ENCODE results near the gene GSTT2B. TPM values are rescaled to one million over a fixed set of nuclear protein-coding genes. Genes with fewer than 3 reads are reported as not detected.
"Not testable (repeated sequence)": the region's sequence is repeated elsewhere in the genome, so short reads cannot be mapped to it uniquely, and the experiment has no call there.

Gene GSTT2B, protein sequence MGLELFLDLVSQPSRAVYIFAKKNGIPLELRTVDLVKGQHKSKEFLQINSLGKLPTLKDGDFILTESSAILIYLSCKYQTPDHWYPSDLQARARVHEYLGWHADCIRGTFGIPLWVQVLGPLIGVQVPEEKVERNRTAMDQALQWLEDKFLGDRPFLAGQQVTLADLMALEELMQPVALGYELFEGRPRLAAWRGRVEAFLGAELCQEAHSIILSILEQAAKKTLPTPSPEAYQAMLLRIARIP
- polyA plus RNA-seq (ENCODE audit: insufficient read length), result 3.7 TPM

DNA sequence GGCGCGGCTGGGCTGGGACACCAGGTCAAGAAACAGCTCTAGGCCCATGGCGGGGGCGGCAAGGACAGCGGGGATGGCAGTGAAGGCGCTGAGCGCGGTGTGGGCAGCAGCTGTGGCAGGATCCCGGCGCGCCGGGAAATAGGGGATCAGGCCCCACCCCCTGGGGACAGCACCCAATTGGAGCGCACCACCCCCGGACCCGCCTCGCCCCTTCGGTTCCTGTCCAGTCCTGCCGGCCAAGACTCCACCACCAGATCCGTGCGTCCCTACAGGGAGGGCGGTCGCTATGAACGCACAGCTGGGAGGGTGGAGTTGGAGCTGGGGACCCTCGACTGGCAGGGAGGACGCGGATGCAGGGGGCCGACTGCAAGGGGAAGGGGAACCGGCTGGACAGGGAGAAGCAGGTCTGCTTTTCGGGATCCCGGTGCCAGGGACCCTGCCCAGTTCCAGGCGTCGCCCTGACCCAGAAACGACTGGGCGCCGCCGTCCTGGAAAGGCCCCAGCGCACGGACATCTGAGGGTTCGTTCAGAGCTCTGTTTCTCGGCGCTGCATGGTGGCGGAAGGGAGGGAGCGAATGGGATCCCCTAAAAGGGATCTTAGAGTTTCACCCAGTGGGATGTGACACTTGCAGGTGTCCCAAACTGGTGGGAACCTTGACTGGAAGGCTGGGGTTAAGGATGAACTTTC lies at the start of gene GSTT2B:
GSTT2B (minus strand) TSS at position 112 of the 688 bp plus-strand sequence; CDS start at position 48, 64 bp downstream.
- not testable (repeated sequence) for DNase-seq (ENCODE audit: low read depth)

DNA sequence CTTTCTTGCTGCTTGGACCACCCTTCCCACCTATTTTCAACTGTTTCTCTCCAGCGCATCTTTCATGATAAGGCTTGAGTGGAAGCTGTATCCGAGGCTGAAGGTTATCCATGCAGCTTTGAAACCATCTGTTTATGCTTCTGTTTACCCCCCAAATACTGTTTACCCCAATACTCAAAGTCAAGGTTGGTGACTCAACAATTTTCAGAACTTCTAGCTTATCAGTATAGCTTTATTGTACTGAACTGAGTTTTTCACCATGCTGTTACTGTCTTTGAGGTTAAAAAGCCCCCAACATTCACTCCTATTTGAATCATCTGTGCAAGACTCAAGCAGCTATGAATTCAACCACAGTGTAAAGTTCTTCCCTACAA lies 49.0 kb upstream of the GSTT2B start:
- DNase-seq (ENCODE audit: low read depth), result no peak

DNA sequence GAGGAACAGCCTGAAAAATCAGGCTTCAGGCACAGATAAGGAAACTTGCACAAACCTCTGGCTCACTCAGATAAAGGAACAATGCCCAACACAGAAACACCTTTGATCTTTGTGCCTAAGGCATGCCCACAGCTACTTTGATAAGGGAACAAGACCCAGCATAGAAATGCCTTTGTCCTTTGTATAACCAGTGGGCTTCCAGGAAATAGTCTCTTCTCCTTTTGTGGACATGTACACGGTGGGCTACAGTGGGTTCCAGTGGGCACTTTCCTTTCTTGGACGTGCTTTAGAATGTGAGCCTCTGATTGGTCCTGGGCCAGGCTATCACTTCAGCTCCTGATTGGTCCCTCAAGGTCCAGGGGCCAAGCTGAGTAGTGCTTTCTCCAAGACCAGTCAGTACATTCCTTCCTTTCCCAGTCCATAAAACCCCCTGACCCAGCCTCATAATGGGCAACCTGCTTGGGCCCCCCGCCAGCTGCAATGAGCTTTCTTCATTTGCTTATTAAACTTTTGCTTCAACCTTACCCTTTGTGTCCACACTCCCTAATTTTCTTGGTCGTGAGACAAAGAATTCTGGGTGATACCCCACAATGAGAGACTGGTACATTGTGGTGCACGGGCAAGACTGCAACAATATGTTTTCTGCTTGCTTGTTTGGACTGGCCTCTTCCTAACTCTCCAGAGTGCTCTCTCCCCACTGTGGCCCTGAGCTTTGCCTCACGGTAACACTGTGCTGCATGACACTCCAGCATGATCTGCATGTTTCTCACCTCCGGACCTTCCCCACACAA lies 48.4 kb upstream of the GSTT2B start:
- DNase-seq (ENCODE audit: low read depth), result no peak

DNA sequence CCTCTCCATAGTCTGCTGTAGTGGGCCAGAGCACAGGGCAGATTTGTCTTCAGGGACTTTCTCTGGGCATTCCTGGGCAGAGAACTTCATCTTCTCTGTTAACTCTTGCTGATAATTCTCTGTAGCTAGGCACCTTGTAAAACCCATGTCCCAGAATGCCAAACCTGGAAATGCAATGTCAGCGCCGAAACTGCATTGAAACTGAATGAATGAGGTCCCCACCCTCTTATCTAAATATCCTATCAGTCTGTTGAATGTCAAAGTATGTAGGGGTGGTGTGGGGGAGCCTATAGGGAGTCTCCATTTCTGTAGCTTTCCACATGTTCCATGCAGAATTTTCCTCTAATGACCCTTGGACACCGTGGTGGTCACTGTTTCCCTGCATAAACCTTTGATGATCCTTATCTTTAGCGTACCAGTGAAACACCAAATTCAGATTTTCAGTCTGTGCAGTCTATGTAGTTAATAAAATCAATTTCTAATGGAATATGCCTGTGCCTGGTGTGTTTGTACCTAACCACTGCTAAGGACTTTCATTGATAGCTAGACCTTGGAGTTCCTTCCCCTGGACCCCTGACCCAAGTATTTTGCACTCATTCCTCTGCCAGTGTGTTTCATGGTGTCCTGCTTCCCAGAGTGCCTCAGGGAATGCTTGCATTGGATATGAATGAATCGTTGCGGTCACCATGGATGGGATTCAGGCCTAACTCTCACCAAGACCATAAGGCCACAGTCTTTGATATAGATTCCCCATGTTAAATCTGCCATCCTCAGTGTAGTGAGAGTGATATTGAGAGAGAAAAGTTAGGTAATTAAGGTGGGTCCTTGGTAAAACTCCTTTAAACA lies 47.6 kb upstream of the GSTT2B start:
- DNase-seq (ENCODE audit: low read depth), result no peak

DNA sequence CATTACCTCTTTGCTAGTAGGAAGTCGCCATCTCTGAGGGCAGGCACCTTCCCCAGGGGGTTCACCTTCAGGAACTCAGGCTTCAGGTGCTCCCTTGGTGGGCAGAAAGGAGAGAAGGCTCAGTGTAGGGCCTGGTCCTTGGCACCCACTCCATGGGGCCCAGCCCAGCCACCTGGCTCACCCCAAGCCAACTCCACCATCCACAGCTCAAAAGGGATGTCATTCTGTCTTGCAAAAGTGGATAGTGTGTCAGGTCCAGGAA lies 47.0 kb upstream of the GSTT2B start:
- DNase-seq (ENCODE audit: low read depth), result no peak

DNA sequence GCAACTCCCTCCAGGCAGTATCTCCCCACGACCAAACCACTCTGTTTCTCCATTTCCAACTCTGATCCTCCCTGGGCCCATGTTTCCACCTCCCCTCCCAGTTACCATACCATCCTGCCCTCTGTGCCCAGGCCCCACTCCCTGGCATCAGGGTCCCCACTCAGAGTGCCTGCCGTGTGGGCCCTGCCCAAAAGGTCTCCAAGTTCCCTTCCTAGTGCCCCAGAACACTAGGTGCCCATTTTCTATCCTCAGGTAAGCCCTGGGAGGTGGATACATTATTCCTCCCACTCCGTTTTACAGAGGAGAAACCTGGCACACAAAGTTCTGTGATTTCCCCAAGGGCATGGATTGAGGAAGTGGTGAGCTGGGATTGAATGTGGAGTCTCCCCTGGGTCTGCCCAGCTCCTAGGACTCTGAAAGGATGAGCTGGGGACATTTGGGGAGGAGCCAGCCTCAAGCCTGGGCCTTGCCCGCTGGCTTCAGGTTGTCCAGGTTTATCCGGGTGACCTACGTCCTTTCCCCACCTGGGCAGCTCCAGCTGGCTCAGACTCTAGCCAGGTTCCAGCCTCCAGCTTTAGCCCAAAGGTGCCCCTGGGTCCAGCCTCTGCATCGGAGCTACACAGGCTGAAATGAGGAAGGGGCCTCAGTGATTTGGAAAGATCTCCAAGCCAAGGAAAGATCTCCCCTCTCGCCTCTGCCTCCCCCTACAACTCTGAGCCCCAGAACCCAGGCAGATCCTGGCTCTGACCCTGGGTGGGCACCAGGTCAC lies 46.4 kb upstream of the GSTT2B start:
- DNase-seq (ENCODE audit: low read depth), result no peak

DNA sequence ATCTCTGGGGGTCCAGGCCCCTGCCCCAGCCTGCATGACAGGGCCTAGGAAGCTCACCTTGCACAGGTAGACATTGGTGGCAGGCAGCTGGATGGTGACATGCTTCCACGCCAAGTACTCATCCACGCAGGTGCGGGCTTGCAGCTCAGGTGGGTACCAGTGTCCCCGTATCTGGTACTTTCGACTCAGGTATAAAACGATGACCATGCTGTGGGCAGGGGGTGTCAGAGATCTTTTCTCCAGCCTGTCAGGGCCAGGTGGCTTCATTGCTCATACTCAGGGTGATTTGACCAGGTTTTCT lies 45.9 kb upstream of the GSTT2B start:
- no peak for DNase-seq (ENCODE audit: low read depth)

DNA sequence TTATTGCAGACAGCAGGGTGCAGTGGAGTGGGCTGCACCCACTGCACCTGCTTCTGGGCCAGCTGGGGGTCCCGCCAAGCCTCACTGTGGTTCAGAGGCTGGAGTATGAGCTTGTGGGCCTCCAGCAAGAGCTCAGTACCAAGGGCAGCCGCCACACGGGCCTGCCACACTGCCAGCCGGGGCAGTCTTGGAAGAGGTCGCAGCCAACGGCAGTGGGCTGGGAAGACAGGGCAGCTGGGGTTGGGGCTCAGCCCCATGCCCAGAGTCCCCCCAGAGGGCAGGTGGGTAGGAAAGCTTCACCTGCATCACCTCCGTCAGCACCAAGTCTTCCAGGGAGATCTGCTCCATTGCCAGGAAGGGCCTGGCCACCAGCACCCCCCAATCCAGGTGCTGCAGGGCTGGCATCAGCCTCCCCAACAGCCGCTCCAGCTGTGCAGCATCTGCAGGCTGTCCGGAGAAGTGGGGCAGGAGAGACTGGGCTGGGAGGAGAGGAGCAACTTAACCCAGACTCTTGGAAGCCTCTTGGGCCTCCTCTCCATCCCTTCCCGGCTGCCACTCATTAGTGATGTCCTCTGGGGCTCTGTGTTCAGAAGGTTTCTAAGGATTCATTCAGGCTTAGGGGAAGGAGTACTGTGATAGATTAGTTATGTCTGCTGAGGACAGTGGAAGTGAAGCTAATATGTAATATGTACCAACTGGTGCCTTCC lies 45.4 kb upstream of the GSTT2B start:
- DNase-seq (ENCODE audit: low read depth), result no peak

DNA sequence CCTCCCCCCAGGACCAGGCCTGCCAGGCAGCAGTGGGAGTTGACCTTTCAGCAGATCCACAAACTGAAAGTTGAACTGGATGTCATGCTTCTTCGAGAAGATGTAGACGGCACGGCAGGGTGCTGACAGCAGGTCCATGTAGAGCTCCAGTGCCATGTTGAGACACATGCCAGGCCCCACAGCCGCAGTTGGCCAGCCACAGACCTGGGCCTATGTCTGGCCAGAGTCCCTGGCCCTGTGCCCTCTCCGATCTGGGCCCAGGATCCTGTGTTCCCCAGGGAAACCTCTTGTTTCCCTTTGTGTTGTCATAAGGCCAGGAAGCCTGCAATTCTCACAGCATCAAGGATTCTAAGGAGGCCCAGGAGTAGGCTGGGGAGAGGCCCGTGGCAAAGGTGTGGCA lies 44.2 kb upstream of the GSTT2B start, which contains the start of gene GSTT4:
GSTT4 (minus strand) TSS at position 253 of the 400 bp plus-strand sequence; CDS start at position 156, 97 bp downstream.
- DNase-seq (ENCODE audit: low read depth), result no peak

DNA sequence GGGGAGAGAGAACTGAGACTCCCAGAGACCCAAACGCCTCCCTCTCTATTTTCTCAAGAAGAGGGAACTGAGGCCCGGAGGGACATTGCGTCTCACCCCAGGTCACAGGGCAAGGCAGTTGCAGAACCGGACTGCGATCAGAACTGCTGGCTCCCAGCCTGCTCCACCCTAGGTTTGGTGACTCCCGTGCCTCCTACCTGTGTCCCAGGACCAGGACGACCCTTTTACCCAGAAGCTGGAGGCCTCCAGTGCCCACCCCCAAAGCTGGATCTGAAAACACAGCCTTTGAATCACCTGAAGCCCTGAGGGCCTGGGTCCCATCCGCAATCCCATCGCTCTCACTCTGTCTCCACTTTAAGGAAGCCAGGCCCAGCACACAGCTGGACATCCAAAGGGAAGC lies 42.9 kb upstream of the GSTT2B start:
- no peak for DNase-seq (ENCODE audit: low read depth)

DNA sequence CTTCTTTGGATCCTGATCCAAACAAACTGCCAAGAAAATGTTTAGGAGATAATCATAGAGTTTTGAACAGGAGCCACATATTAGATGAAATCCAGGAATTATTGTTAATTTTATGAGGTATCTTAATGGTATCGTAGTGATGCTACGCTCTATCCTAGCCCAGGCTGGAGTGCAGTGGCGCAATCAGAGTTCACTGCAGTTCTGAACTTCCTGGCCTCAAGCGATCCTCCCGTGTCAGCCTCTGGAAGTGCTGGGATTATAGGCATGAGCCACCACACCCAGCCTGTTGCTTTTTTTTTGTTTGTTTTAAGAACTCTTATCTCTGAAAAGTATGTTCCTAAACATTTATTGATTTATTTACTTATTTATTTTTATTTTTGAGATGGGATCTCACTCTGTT lies 41.9 kb upstream of the GSTT2B start:
- no peak for DNase-seq (ENCODE audit: low read depth)

DNA sequence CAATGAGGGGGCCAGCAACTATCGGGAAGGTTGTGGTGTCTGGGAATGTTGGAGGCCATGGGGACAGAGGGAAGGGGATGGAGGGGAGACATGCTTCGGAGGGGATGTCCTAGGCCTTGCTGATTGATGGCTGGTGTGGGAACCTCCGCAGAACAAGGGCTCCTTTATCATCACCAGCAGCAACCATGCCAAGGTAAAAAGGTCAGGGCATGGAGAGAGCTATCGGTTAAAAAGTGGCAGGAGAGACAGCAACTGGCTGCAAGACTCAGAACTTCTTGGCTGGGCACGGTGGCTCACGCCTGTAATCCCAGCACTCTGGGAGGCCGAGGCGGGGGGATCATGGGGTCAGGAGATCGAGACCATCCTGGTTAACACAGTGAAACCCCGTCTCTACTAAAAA lies 41.3 kb upstream of the GSTT2B start:
- DNase-seq (ENCODE audit: low read depth), result no peak

DNA sequence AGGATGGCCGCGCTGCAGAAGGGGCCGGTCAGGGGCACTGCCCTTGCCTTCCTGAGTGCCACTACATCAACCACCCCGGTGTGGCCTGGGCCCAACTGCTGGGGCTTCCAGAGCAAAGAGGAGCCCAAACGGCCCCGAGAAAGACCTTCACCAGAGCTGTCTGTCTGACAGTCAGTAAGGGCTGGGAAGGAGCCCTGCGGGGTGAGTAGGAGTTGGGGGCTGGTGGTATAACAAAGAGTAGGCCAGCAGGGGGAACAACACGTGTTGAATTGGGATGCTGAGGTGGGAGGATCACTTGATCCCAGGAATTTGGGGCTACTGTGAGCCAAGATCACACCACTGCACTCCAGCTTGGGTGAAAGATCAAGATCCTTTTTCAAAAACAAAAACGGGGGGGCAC lies 40.3 kb upstream of the GSTT2B start:
- no peak for DNase-seq (ENCODE audit: low read depth)

DNA sequence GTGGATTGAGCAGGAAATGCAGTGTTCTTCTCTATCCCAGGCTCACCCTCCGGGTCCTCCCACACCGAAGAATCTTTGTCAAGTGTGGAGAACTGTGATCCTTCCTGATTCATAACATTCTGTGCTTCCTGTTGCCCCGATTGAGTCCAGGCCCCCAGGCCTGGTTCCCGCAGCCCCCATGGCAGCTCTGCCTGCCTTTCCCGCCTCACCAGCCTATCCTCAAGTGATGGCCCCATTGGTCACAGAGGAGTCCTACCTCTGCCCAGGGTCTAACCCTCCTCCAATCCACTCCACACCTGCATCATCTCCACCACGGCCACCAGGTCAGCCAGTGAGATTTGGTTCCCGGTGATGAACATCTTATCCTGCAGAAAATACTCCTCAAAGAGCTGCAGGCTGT lies 38.8 kb upstream of the GSTT2B start:
- not testable (repeated sequence) for DNase-seq (ENCODE audit: low read depth)

DNA sequence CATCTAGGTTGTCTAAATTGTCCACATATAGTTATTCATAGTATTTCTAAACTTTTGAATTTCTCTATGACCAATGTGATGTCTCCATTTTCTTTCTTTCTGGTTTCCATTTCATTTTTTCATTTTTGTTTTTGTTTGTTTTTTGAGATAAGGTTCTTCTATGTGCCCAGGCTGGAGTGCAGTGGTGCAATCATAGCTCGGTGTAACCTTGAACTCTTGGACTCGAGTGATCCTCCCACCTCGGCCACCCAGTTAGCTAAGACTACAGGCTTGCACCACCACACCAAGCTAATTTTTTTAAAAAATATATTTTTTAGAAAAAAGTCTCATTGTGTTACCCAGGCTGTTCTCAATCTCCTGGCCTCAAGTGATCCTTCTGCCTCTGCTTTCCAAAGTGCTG lies 36.1 kb upstream of the GSTT2B start:
- DNase-seq (ENCODE audit: low read depth), result no peak

DNA sequence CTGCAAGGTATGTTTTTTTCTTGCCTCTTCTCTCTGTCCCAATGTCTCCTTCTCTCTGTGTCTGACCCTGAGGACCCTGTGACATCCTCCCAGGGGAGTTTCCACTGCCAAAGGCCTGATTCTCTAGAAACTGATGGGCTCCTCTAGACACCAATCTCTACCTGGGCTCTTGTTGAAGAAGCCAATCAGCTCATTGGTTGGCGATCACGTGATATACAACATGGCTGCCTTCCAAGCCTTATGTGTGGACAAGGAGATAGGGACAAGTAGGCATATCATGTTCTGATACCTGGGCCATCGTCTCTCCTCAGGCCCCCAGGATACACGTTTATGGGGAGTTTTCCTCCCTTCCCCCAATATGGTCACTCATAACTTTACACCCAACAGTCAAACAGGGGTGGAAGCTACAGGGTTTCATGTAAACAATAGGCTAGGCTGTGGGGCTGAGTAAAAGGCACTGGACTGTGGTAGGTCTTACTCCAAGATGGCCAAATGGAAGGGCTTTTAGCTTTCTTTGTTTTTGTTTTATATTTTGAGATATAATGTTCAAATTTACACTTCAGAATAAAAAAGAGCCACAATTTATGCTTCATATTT lies 32.7 kb upstream of the GSTT2B start:
- DNase-seq (ENCODE audit: low read depth), result not testable (repeated sequence)

DNA sequence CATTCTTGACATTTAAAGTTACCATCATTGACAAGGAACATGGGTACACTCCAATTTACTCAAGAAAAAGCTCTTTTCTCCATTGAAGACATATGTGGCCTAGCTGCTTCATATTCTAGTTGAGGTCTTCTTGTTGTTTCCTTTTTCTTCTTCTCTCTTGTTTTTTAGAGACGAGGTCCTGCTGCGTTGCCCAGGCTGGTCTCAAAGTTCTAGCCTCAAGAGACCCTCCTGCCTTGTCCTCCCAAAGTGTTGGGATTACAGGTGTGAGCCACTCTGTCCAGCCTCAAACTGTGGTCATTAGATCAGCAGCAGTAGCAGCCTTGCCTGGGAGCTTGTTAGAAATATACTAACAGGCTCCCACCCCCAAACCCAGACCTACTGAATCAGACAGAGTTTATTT lies 32.1 kb upstream of the GSTT2B start:
- DNase-seq (ENCODE audit: low read depth), result not testable (repeated sequence)

DNA sequence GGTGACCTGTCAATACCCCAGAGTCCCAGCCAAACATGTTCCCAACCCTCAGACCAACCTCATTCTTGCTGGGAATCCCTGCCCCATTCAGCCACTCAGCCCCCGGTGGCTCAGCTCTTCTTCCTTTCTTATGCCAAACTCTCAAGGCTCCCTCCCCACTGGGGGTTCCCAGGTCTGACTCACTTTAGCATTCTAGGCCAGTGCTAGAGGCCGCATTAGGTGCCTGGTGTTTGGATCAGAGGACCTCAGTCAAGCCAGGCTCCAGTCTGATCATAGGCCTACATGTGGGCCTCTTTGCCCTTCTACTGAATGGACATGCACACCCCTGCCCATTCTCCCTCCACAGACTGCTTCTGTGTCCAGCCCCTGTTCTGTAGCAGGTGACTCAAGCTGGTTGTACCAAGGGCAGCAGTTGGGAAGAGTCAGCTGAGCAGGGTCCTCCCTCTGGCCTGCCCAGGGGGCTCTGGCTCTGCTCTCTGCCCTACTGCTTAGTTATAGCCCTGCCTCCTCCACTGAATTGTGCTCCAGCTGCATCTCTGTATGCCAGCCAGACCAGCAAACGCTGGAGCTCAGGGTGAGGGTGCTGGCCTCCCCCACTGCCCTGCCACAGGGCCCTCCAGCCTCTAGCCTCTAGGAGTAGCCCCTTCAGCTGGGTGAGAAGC lies 28.7 kb upstream of the GSTT2B start:
- DNase-seq (ENCODE audit: low read depth), result not testable (repeated sequence)

DNA sequence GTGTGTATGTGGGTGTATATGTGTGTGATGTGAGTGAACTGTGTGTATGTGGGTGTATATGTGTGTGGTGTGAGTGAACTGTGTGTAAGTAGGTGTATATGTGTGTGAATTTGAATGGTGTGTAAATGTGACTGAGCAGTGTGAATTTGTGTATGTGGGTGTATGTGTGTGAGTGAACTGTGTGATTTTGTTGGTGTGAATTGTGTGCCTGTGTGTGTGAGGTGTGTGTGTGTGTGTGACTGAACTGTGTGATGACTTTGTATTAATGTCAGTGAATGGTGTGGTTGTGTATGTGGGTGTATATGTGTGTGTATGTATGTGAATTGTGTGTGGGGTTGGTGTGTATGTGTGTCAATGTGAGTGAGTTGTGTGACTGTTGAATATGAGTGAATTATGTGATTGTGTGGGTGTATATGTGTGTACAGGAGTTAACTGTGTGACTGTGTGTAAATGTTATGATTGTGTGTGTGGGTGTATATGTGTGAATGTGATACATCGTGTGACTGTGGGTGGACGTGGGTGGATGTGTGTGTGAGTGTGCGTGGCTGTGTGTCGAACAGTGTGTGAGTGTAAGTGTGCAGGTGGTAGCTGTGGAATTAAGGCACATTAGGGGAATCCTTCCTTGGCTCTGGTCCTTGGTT lies 25.7 kb upstream of the GSTT2B start:
- DNase-seq (ENCODE audit: low read depth), result not testable (repeated sequence)
